Gastrocnemius medialis (tissue), 4 donors: ENCODE data around the gene PROM1. TPM values are rescaled to one million over a fixed set of nuclear protein-coding genes. Genes with fewer than 3 reads are reported as not detected.

ENCODE experiments used
- ATAC-seq, 2 donors: fragments of 150-250 bp; one replicate each; pipeline ENCODE4 v1.9.1; 2016
- DNase-seq, 2 donors: peaks; one replicate each; pipeline ENCODE4 v3.0.0-alpha.2; 2019
- H3K27ac ChIP-seq, 4 donors: fragments of 200-600 bp; sonication (generic); 1 replicate in 1 of 4; 2 replicates in 3 of 4; pipeline ENCODE4 v1.5.1; 2016 to 2018; ENCODE audit warnings: mild to moderate bottlenecking in 2 of 4, moderate library complexity in 1 of 4
- H3K27me3 ChIP-seq, 3 donors: fragments of 200-600 bp; sonication (generic) in 2 of 3; 1 replicate in 1 of 3; 2 replicates in 2 of 3; pipeline versions ENCODE4 v1.5.1 to v1.6.0; 2016 to 2019; ENCODE audit warnings: mild to moderate bottlenecking in 1 of 3, moderate library complexity in 1 of 3
- H3K36me3 ChIP-seq, 2 donors: fragments of 200-600 bp; sonication (generic) in 1 of 2; one replicate each; pipeline ENCODE4 v1.5.1; 2017 to 2018
- H3K4me1 ChIP-seq, 2 donors: fragments of 200-600 bp; sonication (generic) in 1 of 2; one replicate each; pipeline ENCODE4 v1.5.1; 2016 to 2017; ENCODE audit warnings: mild to moderate bottlenecking in 2 of 2
- H3K4me3 ChIP-seq, 4 donors: fragments of 200-600 bp; sonication (generic) in 3 of 4; 1 replicate in 1 of 4; 2 replicates in 3 of 4; pipeline ENCODE4 v1.5.1; 2016 to 2019; ENCODE audit warnings: mild to moderate bottlenecking in 2 of 4
- H3K9me3 ChIP-seq, 3 donors: fragments of 200-600 bp; sonication (generic) in 2 of 3; 1 replicate in 1 of 3; 2 replicates in 2 of 3; pipeline ENCODE4 v1.5.1; 2016 to 2019
- POLR2A ChIP-seq, 2 donors: fragments of 450-650 bp; IDR thresholded peaks; one replicate each; pipeline ENCODE4 v1.6.1; 2017; ENCODE audit warnings: antibody characterized with exemption in 2 of 2, mild to moderate bottlenecking in 2 of 2, moderate library complexity in 2 of 2
- in situ Hi-C, 4 donors: fragments of 200-750 bp; cut with MboI; loops; one replicate each; pipeline versions ENCODE4 v1.15.0 to v1.8.0; 2017; ENCODE audit warnings: low sequenced_read_pairs in 4 of 4
- intact Hi-C: fragments of 100-400 bp; cut with DNase I; formaldehyde crosslinking; loops from one replicate; pipeline ENCODE4 v1.15.1; 2023; ENCODE audit warnings: low total_unique reads
- total RNA-seq, 4 donors: library from RNA; depleted of rRNA; stranded (reverse); fragments of >200 nt; gene quantifications; one replicate each; pipeline versions ENCODE4 v1.1.0 to v1.2.3, GENCODE V29; 2016
- TF ChIP-seq, protein P1 (sequence below), 5 experiments: fragments of 450-650 bp in 3 of 5; fragments of 200-600 bp in 2 of 5; sonication (generic) in 2 of 5; IDR thresholded peaks in 4 of 5; conservative IDR thresholded peaks in 1 of 5; 1 replicate in 4 of 5; 2 replicates in 1 of 5; pipeline ENCODE4 v1.5.1; 2016 to 2019; ENCODE audit warnings: antibody characterized with exemption in 5 of 5, mild to moderate bottlenecking in 3 of 5, moderate library complexity in 3 of 5

Gene PROM1
- total RNA-seq, 4 donors from 2014 or later = 0.11 to 2.9 (median 0.58) TPM; not detected in 1

DNA sequence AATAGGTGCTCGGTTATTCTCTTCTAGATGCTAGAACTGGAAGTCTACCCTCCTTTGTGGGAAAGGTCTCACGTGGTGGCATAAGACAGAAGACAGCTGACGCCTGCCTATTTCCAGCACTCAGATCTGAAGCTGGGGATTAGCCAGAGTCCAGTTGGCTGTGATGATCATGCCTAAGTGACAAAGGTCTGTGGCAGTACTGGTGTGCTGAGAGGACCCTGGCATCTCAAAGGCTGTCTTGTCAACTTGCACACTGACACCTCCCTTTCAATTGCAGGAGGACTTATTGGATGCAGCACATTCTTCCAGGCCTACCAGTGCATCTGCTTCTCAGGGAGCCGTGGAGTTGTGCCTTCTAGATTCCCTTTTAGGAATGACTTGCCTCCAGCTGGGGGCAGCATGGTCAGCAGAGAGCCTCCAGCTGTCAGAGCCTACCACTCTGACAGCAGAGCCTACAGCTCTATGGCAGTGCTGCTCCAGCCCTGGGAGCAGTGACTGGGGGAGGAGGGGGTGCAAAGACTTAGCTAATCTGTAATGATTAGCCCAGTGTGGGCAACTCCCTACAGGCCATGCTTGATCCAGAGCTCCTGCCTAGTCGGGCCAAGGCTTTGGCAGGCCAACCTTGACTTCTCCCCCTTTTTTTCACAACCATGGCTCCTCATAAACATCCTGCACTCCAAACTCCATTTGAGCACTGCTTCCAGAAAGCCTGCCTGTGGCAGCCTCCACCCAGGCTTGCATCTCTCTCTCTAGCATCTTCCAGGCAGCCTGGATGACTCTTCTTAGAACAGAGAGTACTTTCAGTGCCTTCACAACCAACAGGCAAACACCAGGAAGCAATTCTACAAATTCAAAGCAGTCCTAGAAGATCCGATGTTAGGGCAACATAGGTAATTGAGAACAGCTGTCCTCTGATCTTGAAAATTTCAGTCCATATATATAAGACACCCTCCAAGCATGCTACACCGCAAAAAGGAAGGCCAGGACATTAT is 107.1 kb downstream of the PROM1 start:
- Histone ChIP-seq H3K4me1 (no peaks in the 10 kb centered on the region), H3K27ac (no peak overlapping the region), H3K4me3 (no peak overlapping the region), H3K36me3 (no peaks in the 10 kb centered on the region), H3K9me3 (no peaks in the 10 kb centered on the region), H3K27me3 (no peaks in the 10 kb centered on the region)
- in situ Hi-C loops (loop anchor here in 1 of 4 donors (25.0 kb wide), 1 partner anchor 489 kb away; no protein-coding TSS in a partner anchor), intact Hi-C loops (no loop called here)
- DNase-seq = no peak
- TF ChIP-seq POLR2A (IDR thresholded peaks at IDR 0.05) = no peak
- peak; percentile 62 to 78 for ATAC-seq

DNA sequence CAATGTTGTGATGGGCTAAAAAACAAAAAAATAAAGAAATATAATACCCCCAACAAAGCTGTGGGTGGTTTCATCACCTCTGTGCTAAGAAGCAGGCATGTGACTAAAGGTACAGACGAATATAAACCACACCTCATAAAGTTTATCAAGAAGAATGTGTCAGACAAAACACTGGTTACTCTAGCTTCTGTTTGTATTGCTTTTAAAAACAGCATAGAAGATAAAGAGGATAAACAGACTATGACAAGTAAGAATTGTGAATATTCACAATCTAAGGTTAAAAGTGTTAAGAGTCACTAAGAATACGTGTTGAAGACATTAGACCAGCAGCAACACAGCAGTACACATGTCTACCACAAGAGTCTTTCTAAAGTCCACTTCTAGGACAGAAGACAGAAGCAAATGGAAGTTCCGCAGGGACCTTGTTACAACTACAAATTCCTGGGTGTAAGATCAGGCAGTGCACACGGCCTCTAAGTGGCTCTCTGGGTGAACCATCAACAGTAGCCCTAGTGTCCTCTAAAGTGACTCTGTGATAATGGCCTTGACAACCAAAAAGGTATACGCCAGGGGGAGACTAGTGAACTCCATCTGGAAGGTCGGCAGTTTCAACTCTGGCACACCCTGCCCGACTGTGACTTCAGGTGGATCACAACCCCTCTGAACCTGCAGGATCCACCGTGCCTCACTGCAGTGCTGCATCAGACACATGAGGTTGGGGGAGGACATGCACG is 112.6 kb downstream of the PROM1 start:
- intact Hi-C loops (no loop called here), in situ Hi-C loops (loop anchor here in 1 of 4 donors (25.0 kb wide), 2 partner anchors 234 to 484 kb away; no protein-coding TSS in a partner anchor)
- Histone ChIP-seq H3K36me3 (no peaks in the 10 kb centered on the region), H3K27me3 (no peaks in the 10 kb centered on the region), H3K9me3 (no peaks in the 10 kb centered on the region), H3K4me1 (no peaks in the 10 kb centered on the region), H3K27ac (no peak overlapping the region), H3K4me3 (no peak overlapping the region)
- no peak for DNase-seq
- TF ChIP-seq POLR2A (IDR thresholded peaks at IDR 0.05) = no peak
- TF ChIP-seq, protein P1, sequence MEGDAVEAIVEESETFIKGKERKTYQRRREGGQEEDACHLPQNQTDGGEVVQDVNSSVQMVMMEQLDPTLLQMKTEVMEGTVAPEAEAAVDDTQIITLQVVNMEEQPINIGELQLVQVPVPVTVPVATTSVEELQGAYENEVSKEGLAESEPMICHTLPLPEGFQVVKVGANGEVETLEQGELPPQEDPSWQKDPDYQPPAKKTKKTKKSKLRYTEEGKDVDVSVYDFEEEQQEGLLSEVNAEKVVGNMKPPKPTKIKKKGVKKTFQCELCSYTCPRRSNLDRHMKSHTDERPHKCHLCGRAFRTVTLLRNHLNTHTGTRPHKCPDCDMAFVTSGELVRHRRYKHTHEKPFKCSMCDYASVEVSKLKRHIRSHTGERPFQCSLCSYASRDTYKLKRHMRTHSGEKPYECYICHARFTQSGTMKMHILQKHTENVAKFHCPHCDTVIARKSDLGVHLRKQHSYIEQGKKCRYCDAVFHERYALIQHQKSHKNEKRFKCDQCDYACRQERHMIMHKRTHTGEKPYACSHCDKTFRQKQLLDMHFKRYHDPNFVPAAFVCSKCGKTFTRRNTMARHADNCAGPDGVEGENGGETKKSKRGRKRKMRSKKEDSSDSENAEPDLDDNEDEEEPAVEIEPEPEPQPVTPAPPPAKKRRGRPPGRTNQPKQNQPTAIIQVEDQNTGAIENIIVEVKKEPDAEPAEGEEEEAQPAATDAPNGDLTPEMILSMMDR (IDR thresholded peaks at IDR 0.05 in 4 of 5, conservative IDR thresholded peaks at IDR 0.05 in 1 of 5) = no peak
- no peak for ATAC-seq

DNA sequence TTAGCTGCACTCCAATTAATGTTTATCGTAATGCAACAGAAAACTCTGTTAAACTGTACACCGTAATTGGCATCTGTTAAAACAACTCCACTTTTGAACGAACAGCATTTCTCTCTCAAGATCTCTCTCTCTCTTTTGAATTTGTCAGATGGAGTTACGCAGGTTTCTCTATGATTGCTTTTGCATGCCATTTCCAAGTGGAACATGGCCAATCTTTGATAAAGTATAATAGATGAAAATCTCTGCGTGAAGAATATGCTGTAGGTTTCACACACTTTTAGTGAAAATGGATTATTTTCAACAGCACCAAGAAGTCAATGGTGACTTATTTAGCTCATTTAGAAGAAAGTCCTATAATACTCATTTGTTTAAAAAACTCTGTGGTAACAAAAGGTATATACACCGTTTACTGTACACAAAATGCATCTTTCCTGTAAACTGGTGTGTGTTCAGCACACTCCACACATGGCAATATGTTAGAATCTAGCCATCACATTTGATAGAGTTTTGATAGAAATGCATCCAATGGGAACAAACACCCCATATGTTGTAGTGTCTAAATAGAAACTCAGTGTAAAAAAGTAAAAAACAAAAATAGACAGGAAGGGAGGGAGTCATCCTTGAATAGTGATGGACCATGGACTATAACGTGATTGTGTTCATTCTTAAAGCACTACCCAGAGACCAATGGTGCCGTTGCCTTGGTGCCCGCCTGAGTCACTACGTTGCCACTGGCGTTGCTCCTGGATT is 115.1 kb downstream of the PROM1 start:
- H3K27ac ChIP-seq = no peak overlapping the region
- intact Hi-C loops = no loop called here
- no peaks in the 10 kb centered on the region for H3K36me3 ChIP-seq
- DNase-seq (no peak), ATAC-seq (no peak)
- H3K4me3 ChIP-seq = no peak overlapping the region
- H3K9me3 ChIP-seq = no peaks in the 10 kb centered on the region
- H3K4me1 ChIP-seq = no peaks in the 10 kb centered on the region
- in situ Hi-C loops = loop anchor here in 1 of 4 donors (25.0 kb wide), 2 partner anchors 231 to 481 kb away; no protein-coding TSS in a partner anchor
- no peak for TF ChIP-seq POLR2A (IDR thresholded peaks at IDR 0.05)
- TF ChIP-seq, protein P1 (IDR thresholded peaks at IDR 0.05 in 4 of 5, conservative IDR thresholded peaks at IDR 0.05 in 1 of 5) = no peak
- H3K27me3 ChIP-seq = no peaks in the 10 kb centered on the region

DNA sequence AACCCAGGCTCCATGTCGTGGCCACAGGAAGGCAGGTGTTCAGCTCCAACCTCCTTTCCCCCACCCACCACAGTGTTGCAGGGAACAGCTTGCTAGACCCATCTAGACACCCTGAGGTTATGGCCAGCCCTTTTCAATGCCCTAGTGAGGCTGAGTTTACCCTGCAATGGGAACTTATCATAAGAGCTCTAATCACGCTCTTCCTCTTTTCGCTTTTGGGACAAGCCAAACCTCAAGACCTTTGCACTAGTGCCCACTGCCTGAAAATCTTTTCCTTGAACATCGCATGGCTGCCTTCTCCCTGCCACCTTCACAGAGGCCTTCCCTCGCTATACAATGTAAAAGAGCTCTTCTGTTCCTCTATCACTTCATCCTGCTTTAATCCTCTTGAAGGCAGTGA is 118.5 kb downstream of the PROM1 start:
- intact Hi-C loops = no loop called here
- Histone ChIP-seq H3K4me1 (peaks cover 0 to 8% of the 10 kb centered on the region in 2 donors), H3K27me3 (no peaks in the 10 kb centered on the region), H3K4me3 (no peak overlapping the region), H3K36me3 (no peaks in the 10 kb centered on the region), H3K27ac (no peak overlapping the region), H3K9me3 (no peaks in the 10 kb centered on the region)
- TF ChIP-seq, protein P1 (IDR thresholded peaks at IDR 0.05 in 4 of 5, conservative IDR thresholded peaks at IDR 0.05 in 1 of 5) = no peak
- TF ChIP-seq POLR2A (IDR thresholded peaks at IDR 0.05) = no peak
- no peak for ATAC-seq
- DNase-seq = no peak
- in situ Hi-C loops = loop anchor here in 1 of 4 donors (25.0 kb wide), 2 partner anchors 228 to 478 kb away; no protein-coding TSS in a partner anchor
